RWPE2 (cell line): Measurements from ENCODE around the gene SPRING1.
"Not testable (repeated sequence)": the region's sequence is repeated elsewhere in the genome, so short reads cannot be mapped to it uniquely, and the experiment has no call there.

Experiments used
- ATAC-seq: fragments of 200-7000 bp; cut with Tn5 transposase; 3 replicates; pipeline ENCODE4 v1.9.1; 2021; ENCODE audit warnings: low read depth
- DNase-seq: peaks from one replicate; pipeline ENCODE4 v3.0.0-alpha.2; 2020; ENCODE audit warnings: low spot score
- H3K27ac ChIP-seq: fragments of 450-650 bp; 2 replicates; pipeline ENCODE4 v1.5.1; 2017; ENCODE audit warnings: mild to moderate bottlenecking; ENCODE audit not compliant: poor library complexity, severe bottlenecking
- H3K27me3 ChIP-seq: fragments of 250-450 bp; sonication (Bioruptor Pico); 2 replicates; pipeline ENCODE4 v1.5.1; 2021; ENCODE audit warnings: mild to moderate bottlenecking, moderate library complexity; ENCODE audit not compliant: insufficient read depth, poor library complexity, severe bottlenecking
- H3K36me3 ChIP-seq: fragments of 250-450 bp; sonication (Bioruptor Pico); 2 replicates; pipeline ENCODE4 v1.5.1; 2020; ENCODE audit warnings: low read depth, mild to moderate bottlenecking, moderate library complexity
- H3K4me1 ChIP-seq: fragments of 250-450 bp; sonication (Bioruptor Pico); 2 replicates; pipeline ENCODE4 v1.5.1; 2021; ENCODE audit warnings: mild to moderate bottlenecking, moderate library complexity; ENCODE audit not compliant: insufficient read depth, poor library complexity, severe bottlenecking
- H3K4me3 ChIP-seq: fragments of 250-450 bp; sonication (Bioruptor Pico); 2 replicates; pipeline ENCODE4 v1.5.1; 2021; ENCODE audit warnings: mild to moderate bottlenecking, moderate library complexity; ENCODE audit not compliant: severe bottlenecking
- H3K9me3 ChIP-seq: fragments of 250-450 bp; sonication (Bioruptor Pico); 2 replicates; pipeline ENCODE4 v1.5.1; 2021; ENCODE audit warnings: mild to moderate bottlenecking, moderate library complexity; ENCODE audit not compliant: severe bottlenecking
- CTCF ChIP-seq: fragments of 450-650 bp; IDR thresholded peaks from one replicate; pipeline ENCODE4 v1.5.1; 2017; ENCODE audit warnings: mild to moderate bottlenecking, moderate library complexity; ENCODE audit not compliant: poor library complexity, severe bottlenecking

Gene SPRING1

GRCh38 chr12:116744766-116745165 is 6.9 kb upstream of the SPRING1 start:
- no peaks in the 10 kb centered on the region for H3K9me3 ChIP-seq
- no peak overlapping the region for H3K4me3 ChIP-seq
- H3K27me3 ChIP-seq: no peaks in the 10 kb centered on the region
- ATAC-seq: no peak
- no peak for TF ChIP-seq CTCF
- no peaks in the 10 kb centered on the region for H3K36me3 ChIP-seq
- no peaks in the 10 kb centered on the region for H3K4me1 ChIP-seq
- H3K27ac ChIP-seq: no peak overlapping the region
- DNase-seq: no peak

DNA sequence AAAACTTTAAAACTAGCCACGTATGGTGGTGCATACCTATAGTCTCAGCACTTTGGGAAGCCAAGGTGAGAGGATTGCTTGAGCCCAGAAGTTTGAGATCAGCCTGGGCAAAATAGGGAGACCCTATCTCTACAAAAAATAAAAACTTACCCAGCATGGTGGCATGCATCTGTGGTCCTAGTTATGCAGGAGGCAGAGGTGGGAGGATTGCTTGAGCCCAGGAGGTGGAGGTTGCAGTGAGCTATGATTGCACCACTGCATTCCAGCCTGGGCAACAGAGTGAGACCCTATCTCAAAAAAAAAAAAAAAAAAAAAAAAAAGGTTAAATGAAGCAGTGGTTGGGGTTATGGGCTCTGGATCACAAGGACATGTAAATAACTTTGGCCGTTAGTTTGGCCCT is 4.9 kb upstream of the SPRING1 start:
- DNase-seq, H3K36me3 ChIP-seq, H3K4me3 ChIP-seq, H3K27me3 ChIP-seq, H3K4me1 ChIP-seq, ATAC-seq, H3K27ac ChIP-seq, H3K9me3 ChIP-seq: not testable (repeated sequence)

- Histone ChIP-seq H3K27ac (no peak overlapping the region), H3K27me3 (no peaks in the 10 kb centered on the region), H3K4me1 (no peaks in the 10 kb centered on the region), H3K9me3 (no peaks in the 10 kb centered on the region), H3K4me3 (no peak overlapping the region), H3K36me3 (peaks cover 7% of the 10 kb centered on the region)
- DNase-seq: no peak
- TF ChIP-seq CTCF: no peak
- no peak for ATAC-seq
Observed at GRCh38 chr12:116739381-116739887, 1.6 kb upstream of the SPRING1 start.

DNA sequence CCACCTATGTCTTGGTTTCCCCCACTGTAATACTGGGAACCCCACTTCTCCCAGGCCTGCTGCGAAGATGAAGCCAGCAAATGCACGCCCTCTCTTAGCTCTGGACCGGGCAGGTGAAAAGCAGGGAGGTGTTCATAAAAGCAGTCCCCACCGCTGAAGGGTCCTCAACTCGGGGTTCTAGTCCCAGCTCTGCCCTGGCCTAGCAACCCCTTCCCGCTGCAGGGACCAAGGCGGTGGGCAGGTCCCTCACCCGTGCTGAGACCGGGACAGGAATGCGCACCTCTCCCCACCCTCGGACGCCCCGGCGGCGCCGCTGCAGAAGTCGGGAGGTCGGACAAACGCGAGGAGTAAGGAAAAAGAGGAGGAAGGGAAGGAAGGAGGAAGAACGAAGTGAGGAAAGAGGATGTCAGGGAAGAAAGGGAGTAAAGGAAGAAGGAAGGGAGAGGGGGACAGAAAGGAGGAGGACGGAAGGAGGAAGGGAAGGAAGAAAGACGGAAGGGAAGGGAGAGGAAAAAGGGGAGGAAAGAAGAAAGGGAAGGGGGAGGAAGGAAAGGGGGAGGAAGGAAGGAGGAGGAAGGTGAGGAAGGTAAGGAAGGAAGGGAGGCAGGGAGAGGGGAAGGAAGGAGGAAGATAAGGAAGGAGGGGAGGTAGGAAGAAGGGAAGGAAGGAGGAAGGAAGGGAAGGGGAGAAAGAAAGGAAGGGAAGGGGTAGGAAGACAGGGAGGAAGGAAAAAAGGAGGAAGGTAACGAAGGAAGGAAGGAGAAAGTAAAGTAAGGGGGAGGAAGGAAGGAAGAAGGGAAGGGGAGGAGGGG is 701 bp downstream of the SPRING1 start:
- Histone ChIP-seq H3K9me3 (no peaks in the 10 kb centered on the region), H3K27me3 (no peaks in the 10 kb centered on the region), H3K27ac (no peak overlapping the region), H3K36me3 (peaks cover 16% of the 10 kb centered on the region), H3K4me3 (peak overlapping the region; percentile 59), H3K4me1 (no peaks in the 10 kb centered on the region)
- ATAC-seq: no peak
- no peak for TF ChIP-seq CTCF
- DNase-seq: no peak

DNA sequence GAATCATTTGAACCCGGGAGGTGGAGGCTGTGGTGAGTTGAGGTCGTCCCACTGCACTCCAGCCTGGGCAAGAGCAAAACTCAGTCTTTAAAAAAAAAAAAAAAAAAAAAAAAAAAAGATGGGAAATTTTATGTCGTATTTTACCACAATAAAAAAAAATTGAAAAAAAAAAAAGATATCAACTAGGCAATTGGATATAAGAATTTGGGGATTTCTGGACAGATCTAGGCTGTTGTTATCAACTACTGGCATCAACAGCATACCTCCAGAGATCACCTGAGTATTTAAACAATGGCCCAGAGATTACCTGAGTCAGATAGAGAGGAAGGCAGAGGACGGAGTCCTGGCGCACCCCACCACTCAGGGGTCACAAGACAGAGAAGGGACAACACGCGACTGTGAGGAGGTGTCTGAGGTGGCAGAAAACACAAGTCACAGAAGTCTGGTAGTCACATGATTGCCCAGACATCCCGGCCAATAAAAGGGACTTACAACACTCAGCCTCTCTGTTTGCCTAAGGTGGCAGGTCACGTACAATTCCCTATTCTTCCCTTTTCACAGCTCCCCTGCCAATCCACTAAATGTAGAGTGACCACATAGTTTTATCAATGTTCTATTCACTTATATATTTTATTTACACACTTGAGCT is 1.8 kb downstream of the SPRING1 start:
- DNase-seq (no peak), ATAC-seq (no peak)
- Histone ChIP-seq H3K4me1 (no peaks in the 10 kb centered on the region), H3K4me3 (peak overlapping the region; percentile 59), H3K27ac (no peak overlapping the region), H3K27me3 (no peaks in the 10 kb centered on the region), H3K9me3 (no peaks in the 10 kb centered on the region), H3K36me3 (peaks cover 16% of the 10 kb centered on the region)
- TF ChIP-seq CTCF: no peak
